A549 (cell line): ENCODE results near the gene SSBP3.

Source experiments
- CHD2 ChIP-seq: fragments of 150-350 bp; IDR thresholded peaks from 2 replicates; pipeline ENCODE4 v1.6.1; 2014; ENCODE audit warnings: low read length; ENCODE audit not compliant: partially characterized antibody
- POLR2A ChIP-seq: IDR thresholded peaks from 2 replicates; pipeline ENCODE4 v1.6.1; 2012; ENCODE audit warnings: mild to moderate bottlenecking, low read length
- RFX5 ChIP-seq: fragments of 450-650 bp; IDR thresholded peaks from 2 replicates; pipeline ENCODE4 v1.7.1; 2014; ENCODE audit warnings: antibody characterized with exemption, mild to moderate bottlenecking, moderate library complexity
- RNF2 ChIP-seq: fragments of 200-600 bp; sonication (generic); IDR thresholded peaks from 2 replicates; pipeline ENCODE4 v1.6.1; 2016; ENCODE audit warnings: low read depth, mild to moderate bottlenecking, antibody characterized with exemption, moderate library complexity, borderline replicate concordance
- TF ChIP-seq, protein P1 (sequence below): fragments of >200 bp; sonication (Bioruptor Twin); formaldehyde crosslinking; IDR thresholded peaks from 3 replicates; pipeline ENCODE4 v1.5.1; 2016
- TF ChIP-seq, protein P2 (sequence below): IDR thresholded peaks from 2 replicates; pipeline ENCODE4 v1.6.1; 2012

DNA sequence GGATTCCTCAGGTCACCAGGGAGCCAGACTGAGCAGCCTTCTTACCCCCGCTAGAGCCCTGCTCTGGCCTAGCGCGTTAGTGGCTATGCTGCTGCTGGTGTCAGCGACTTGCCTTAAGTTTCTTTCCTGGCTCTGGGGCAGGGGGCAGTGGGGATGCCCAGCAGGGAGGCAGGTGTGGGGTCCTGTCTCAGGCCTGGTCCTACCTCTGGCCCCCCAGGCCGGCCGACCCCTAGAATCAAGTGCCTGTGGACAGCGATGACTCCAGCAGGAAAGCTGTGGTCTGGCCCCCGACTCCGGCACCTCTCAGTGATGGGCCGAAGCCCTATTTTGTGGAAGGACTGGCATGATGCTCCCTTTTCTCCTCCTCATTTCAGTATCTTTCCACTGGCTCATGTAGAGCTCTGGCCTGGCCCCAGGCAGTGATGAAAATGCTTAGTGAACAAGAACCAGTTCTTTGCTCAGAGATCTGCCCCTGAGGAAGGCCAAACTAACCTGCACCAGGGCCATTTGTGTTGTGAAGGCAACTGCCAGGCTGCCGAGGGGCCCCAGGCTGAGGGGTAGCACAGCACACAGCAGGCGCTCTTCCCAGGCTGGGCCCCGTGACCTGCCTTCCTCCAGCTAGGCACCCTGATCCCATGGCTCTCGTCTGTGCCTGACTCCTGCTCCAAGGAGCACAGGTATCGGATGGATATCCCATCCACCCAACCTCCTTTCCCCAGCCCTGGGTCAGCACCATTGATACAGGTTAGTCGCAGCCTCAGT, 182.6 kb downstream of the SSBP3 start:
- TF ChIP-seq RNF2 (no peak), CHD2 (no peak), POLR2A (no peak), RFX5 (no peak)
- TF ChIP-seq, protein P1, sequence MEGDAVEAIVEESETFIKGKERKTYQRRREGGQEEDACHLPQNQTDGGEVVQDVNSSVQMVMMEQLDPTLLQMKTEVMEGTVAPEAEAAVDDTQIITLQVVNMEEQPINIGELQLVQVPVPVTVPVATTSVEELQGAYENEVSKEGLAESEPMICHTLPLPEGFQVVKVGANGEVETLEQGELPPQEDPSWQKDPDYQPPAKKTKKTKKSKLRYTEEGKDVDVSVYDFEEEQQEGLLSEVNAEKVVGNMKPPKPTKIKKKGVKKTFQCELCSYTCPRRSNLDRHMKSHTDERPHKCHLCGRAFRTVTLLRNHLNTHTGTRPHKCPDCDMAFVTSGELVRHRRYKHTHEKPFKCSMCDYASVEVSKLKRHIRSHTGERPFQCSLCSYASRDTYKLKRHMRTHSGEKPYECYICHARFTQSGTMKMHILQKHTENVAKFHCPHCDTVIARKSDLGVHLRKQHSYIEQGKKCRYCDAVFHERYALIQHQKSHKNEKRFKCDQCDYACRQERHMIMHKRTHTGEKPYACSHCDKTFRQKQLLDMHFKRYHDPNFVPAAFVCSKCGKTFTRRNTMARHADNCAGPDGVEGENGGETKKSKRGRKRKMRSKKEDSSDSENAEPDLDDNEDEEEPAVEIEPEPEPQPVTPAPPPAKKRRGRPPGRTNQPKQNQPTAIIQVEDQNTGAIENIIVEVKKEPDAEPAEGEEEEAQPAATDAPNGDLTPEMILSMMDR: no peak
- TF ChIP-seq, protein P2, sequence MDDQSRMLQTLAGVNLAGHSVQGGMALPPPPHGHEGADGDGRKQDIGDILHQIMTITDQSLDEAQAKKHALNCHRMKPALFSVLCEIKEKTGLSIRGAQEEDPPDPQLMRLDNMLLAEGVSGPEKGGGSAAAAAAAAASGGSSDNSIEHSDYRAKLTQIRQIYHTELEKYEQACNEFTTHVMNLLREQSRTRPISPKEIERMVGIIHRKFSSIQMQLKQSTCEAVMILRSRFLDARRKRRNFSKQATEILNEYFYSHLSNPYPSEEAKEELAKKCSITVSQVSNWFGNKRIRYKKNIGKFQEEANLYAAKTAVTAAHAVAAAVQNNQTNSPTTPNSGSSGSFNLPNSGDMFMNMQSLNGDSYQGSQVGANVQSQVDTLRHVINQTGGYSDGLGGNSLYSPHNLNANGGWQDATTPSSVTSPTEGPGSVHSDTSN: no peak
